Dendritic cell treated with granulocyte-macrophage colony-stimulating factor and Interleukin-4, amounts not matched to agents 40 ng/mL and 50 ng/mL, for 4 days (primary cell): ENCODE data around the gene KIAA0319L.

ENCODE experiments used
- H3K27ac Mint-ChIP-seq: one replicate; pipeline ENCODE4 v1.8.0; 2022; ENCODE audit warnings: mild to moderate bottlenecking, mixed read lengths
- H3K27me3 Mint-ChIP-seq: one replicate; pipeline ENCODE4 v1.8.0; 2022; ENCODE audit warnings: mild to moderate bottlenecking, mixed read lengths
- H3K36me3 Mint-ChIP-seq: one replicate; pipeline ENCODE4 v1.8.0; 2022; ENCODE audit warnings: low read depth, mixed read lengths
- H3K4me1 Mint-ChIP-seq: one replicate; pipeline ENCODE4 v1.8.0; 2022; ENCODE audit warnings: low read depth, mixed read lengths
- H3K4me3 Mint-ChIP-seq: one replicate; pipeline ENCODE4 v1.8.0; 2022; ENCODE audit warnings: mild to moderate bottlenecking, moderate library complexity, mixed read lengths
- H3K9me3 Mint-ChIP-seq: one replicate; pipeline ENCODE4 v1.8.0; 2022; ENCODE audit warnings: mixed read lengths
- intact Hi-C: fragments of 100-400 bp; cut with micrococcal nuclease; formaldehyde crosslinking; loops from one replicate; pipeline ENCODE4 v1.15.0; 2022

The KIAA0319L gene

DNA sequence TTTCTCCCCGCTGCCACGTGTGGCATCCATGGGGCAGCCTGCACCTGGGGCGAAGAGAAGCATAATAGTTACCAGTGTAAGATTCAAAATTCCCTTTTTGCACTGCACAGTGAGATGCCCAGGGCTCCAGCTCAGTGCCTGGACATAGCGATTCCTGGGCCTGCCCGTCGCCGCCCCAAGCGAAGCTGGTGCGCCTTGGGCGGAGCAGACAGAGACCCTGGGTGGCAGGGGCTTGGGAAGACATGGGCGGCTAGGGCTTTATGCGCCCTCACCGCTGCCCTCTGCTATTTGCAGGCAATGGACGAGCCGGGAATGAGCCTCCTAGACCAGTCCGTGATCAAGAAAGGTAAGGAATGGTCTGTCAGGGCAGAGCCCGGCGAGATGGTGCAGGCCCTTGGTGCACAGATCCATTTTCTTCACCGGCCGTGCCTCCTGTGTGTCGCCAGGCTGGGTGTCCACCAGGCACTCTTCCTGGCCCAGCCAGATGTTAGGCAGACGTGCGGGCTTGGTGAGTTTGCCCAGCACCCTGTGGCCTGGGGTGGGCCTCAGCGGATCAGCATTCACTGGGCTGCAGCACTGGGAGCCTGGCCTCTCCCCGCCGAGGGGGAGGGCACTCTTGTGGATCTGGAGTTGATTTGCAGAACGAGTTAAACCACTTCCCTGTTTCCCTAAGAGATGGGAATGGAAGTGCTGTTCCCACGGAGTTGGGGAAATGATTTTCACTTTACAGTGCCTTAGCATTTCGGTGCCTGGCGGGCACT is 17.6 kb upstream of the KIAA0319L start:
- no peaks in the 10 kb centered on the region for H3K9me3 Mint-ChIP-seq
- intact Hi-C loops: no loop called here
- no peak overlapping the region for H3K4me3 Mint-ChIP-seq
- peaks cover 40% of the 10 kb centered on the region for H3K4me1 Mint-ChIP-seq
- no peaks in the 10 kb centered on the region for H3K36me3 Mint-ChIP-seq
- H3K27ac Mint-ChIP-seq: peak overlapping the region; percentile 10
- peaks cover 45% of the 10 kb centered on the region for H3K27me3 Mint-ChIP-seq

DNA sequence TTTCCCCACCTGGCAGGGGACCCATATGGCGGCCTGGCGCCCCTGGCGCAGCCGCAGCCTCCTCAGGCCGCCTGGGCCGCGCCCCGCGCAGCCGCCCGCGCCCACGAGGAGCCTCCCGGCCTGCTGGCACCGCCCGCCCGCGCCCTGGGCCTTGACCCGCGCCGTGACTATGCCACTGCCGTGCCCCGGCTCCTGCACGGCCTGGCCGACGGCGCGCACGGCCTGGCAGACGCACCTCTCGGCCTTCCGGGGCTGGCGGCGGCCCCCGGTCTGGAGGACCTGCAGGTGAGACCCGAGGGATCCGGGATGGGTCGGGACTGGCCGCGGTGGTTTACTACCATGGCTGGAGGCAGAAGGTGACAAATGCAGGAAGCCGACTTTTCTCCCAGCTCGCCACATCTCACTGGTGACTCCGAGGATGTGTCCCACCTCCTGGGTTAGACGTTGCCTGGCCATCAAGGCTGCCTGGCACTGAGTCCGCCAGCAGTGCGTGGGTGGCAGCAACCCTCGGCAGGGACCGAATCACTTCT is 17.0 kb upstream of the KIAA0319L start:
- Mint-ChIP-seq H3K36me3 (no peaks in the 10 kb centered on the region), H3K27me3 (peaks cover 45% of the 10 kb centered on the region), H3K4me3 (no peak overlapping the region), H3K4me1 (peaks cover 43% of the 10 kb centered on the region), H3K27ac (no peak overlapping the region), H3K9me3 (no peaks in the 10 kb centered on the region)
- intact Hi-C loops: no loop called here

DNA sequence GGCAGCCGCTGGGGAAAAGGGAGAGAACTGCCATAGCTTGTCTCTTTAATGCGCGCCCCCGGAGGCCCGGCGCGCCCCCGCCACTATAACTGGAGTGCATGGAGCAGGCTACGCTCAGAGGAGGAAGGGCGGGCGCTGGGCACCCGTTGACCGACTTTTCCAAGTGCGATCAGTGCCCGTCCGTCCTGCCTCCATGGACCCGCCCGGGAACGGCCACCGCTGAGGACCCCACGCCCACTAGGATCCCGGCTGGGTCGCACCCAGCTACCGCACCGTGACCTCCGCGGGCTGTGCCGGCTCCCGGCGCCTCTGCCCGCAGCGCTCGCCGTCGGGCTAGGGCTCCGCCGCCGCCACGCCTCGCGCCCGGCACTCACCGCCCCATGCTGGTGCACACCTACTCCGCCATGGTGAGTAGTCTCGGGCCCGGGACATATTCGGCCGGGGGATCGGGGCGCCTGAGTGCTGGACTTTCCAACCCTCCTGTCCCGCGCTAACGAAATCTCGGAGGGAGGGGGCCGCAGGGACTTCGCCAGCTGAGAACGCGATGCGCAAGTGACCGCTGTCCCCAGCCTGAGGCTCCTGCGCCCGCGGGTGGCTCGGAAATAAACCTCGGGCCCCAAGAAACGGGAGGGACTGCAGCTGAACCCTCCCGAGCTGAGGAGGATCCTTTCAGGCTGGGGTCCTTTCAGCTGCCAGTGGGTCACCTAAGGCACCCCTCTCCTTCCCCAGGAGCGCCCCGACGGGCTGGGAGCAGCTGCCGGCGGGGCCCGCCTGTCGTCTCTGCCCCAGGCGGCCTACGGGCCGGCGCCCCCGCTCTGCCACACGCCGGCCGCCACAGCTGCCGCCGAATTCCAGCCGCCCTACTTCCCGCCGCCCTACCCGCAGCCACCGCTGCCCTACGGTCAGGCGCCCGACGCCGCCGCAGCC is 16.3 kb upstream of the KIAA0319L start, which contains the start of gene TFAP2E:
TFAP2E (plus strand) TSS at position 117 of the 927 bp plus-strand sequence; CDS start at position 381, 264 bp downstream.
- H3K27me3 Mint-ChIP-seq: peaks cover 45% of the 10 kb centered on the region
- H3K9me3 Mint-ChIP-seq: no peaks in the 10 kb centered on the region
- H3K36me3 Mint-ChIP-seq: no peaks in the 10 kb centered on the region
- peaks cover 48% of the 10 kb centered on the region for H3K4me1 Mint-ChIP-seq
- intact Hi-C loops: no loop called here
- H3K4me3 Mint-ChIP-seq: peak within 1 kb of the TSS; percentile 70
- H3K27ac Mint-ChIP-seq: no peak within 1 kb of the TSS

DNA sequence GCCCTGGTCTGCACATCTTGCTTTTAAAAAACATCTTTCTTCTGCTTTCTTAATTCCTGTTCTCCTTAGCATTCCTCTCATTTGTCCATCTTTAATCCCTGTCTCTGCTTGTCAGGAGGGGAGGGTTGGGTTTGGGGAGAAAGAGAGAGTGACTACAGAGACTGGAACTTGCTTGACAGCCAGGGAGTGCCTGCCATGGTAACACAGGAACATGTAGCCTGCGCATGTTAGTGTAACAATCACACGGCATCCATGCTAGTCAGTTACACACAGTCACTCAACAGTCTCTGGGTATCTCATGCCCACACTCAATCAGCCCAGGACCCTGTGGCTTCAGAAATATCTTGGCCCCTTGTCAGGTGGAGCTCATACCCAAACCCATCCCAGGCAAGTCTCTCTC is 15.1 kb upstream of the KIAA0319L start:
- Mint-ChIP-seq H3K4me3 (no peak overlapping the region), H3K27ac (no peak overlapping the region)
- intact Hi-C loops: no loop called here

DNA sequence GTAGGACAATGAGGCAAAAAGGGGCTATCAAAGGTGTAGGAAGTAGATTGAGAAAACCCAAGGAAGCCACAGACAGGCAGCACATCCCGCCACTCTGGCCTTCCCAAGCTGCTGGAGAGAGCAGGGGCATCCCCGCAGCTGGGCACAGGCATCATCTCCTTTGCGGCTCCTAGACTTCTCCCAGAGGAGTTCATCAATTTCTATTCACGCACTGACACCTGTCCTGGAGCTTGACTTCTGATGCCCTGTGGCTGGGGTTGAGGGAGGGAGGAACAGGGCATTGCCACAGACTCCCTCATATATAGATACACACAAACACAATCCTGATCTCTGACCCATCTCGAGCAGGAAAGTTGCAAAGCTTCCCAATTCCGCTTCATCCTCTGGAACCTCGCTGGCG is 14.1 kb upstream of the KIAA0319L start:
- Mint-ChIP-seq H3K36me3 (peaks cover 10% of the 10 kb centered on the region), H3K4me3 (no peak overlapping the region), H3K27me3 (peaks cover 34% of the 10 kb centered on the region), H3K9me3 (no peaks in the 10 kb centered on the region), H3K27ac (no peak overlapping the region), H3K4me1 (peaks cover 30% of the 10 kb centered on the region)
- intact Hi-C loops: no loop called here

More for the DNA sequence above, 15.1 kb upstream of the KIAA0319L start:
- no peaks in the 10 kb centered on the region for H3K9me3 Mint-ChIP-seq
- H3K36me3 Mint-ChIP-seq: peaks cover under 1% of the 10 kb centered on the region
- peaks cover 37% of the 10 kb centered on the region for H3K4me1 Mint-ChIP-seq
- H3K27me3 Mint-ChIP-seq: peaks cover 39% of the 10 kb centered on the region

DNA sequence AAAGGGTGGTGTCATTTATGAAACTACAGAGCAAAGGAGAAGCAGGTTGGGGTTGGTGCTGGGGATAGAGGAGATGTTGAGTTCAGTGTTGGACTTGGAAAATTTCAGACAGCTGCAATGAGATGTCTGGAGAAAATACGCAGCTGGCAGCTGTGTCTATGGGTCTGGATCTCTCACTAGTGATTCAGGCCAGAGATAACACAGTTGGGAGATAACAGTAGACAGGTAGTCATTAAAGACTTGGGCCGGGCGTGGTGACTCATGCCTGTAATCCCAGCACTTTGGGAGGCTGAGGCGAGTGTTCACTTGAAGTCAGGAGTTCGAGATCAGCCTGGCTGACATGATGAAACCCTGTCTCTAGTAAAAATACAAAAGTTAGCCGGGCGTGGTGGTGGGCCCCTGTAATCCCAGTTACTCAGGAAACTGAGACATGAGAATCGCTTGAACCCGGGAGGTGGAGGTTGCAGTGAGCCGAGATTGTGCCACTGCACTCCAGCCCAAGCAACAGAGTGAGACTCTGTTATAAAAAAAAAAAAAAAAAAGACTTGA is 13.5 kb upstream of the KIAA0319L start:
- no peak overlapping the region for H3K27ac Mint-ChIP-seq
- H3K4me3 Mint-ChIP-seq: no peak overlapping the region
- intact Hi-C loops: no loop called here
- peaks cover 10% of the 10 kb centered on the region for H3K36me3 Mint-ChIP-seq
- H3K9me3 Mint-ChIP-seq: no peaks in the 10 kb centered on the region
- H3K4me1 Mint-ChIP-seq: peaks cover 24% of the 10 kb centered on the region
- peaks cover 33% of the 10 kb centered on the region for H3K27me3 Mint-ChIP-seq

DNA sequence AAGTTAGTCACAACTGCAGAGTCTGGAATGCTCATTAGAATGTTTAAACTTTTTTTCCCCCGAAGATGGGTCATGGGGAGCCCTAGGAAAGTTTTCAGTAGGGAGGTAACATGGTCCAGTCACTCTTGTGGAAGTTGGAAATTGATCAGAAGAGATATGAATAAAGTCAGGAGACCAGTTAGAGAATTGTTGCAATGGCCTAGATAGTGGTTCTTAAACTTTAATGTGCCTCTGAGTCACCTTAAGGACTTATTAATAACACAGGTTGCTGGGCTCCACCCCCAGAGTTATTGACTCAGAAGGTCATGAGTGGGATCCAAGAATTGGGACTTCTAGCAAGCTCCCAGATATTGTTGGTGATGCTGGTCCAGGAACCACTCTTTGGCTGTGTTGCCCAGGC is 12.7 kb upstream of the KIAA0319L start:
- peaks cover 10% of the 10 kb centered on the region for H3K36me3 Mint-ChIP-seq
- intact Hi-C loops: loop anchor here (1.0 to 2.0 kb wide), 2 partner anchors 157 to 203 kb away; no protein-coding TSS in a partner anchor
- H3K27me3 Mint-ChIP-seq: peaks cover 33% of the 10 kb centered on the region
- H3K27ac Mint-ChIP-seq: no peak overlapping the region
- no peak overlapping the region for H3K4me3 Mint-ChIP-seq
- no peaks in the 10 kb centered on the region for H3K9me3 Mint-ChIP-seq
- peaks cover 17% of the 10 kb centered on the region for H3K4me1 Mint-ChIP-seq

DNA sequence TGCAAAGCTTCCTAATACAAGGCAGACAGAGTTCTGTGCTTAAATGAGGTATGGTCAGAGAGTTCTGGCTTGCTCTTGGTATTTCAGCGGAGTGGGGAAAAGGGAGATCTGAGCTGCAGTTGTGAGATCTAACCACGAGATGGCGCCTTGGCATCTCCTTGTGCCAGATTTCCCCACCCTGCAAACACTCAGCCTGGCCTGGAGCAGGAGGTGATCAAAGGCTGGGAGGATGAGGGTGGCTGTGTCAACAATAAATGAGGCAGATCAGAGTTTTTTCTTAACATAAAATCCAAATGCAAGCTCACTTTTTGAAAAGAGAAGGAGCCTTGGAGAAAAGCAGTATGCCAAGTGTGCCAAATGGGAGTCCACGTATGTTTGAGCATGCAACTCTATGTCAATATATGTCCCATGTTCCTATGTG is 11.8 kb upstream of the KIAA0319L start:
- H3K9me3 Mint-ChIP-seq: no peaks in the 10 kb centered on the region
- intact Hi-C loops: loop anchor here (1.0 to 2.0 kb wide), 2 partner anchors 158 to 204 kb away; no protein-coding TSS in a partner anchor
- no peak overlapping the region for H3K27ac Mint-ChIP-seq
- peaks cover 18% of the 10 kb centered on the region for H3K4me1 Mint-ChIP-seq
- peaks cover 16% of the 10 kb centered on the region for H3K36me3 Mint-ChIP-seq
- peaks cover 29% of the 10 kb centered on the region for H3K27me3 Mint-ChIP-seq
- no peak overlapping the region for H3K4me3 Mint-ChIP-seq

DNA sequence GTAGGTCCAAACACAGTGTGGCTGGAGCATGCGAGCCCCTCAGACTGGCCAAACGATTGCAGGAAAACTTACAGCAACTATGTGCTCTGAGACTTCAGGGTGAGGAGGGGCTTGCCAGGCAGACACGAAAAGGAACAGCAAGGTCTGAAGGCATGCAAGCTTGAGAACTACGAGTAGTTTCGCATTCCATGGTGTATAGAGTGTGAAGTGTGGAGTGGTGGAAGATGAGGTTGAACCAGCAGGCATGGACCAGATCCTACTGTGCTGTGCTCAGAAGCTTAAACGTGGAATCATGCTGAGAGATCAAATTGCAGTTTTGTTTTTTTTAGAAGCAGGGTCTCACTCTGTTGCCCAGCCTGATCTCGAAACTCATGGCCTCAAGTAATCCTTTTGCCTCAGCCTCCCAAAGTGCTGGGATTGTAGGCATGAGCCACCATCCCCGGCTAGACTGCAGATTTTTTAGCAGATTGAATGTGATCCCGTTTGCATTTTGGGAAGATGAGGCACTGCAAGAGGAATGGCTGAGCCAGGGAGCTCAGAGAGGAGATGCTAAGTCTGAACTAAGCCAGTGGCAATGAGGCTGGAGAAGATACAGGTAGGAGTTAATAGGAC is 10.8 kb upstream of the KIAA0319L start:
- intact Hi-C loops: loop anchor here (2.0 kb wide), 1 partner anchor 205 kb away; no protein-coding TSS in a partner anchor
- H3K4me1 Mint-ChIP-seq: peaks cover 18% of the 10 kb centered on the region
- no peak overlapping the region for H3K4me3 Mint-ChIP-seq
- H3K27ac Mint-ChIP-seq: no peak overlapping the region
- H3K9me3 Mint-ChIP-seq: no peaks in the 10 kb centered on the region
- H3K27me3 Mint-ChIP-seq: peaks cover 20% of the 10 kb centered on the region
- peaks cover 20% of the 10 kb centered on the region for H3K36me3 Mint-ChIP-seq

DNA sequence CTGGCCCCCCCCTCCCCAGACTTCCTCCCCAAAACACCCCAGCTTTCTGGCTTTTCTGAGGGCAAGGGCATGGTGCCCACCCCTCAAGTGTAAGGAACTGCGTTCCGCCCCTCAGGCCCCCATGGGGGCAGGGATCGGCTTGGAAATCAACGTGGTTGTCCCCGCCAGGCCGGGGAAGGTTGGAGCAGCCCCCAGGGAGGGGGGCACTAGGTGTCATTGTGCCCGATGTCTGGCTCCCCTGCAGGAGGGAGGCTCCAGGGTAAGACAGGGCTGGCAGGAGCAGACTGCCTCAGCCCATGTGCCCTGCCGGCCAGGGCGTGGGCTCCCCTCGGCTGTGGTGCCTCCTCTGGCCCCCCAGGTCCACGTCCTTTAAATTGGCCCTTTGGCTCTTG is 8.5 kb upstream of the KIAA0319L start:
- Mint-ChIP-seq H3K27me3 (no peaks in the 10 kb centered on the region), H3K27ac (no peak overlapping the region), H3K36me3 (peaks cover 42% of the 10 kb centered on the region), H3K9me3 (no peaks in the 10 kb centered on the region), H3K4me3 (no peak overlapping the region), H3K4me1 (peaks cover 29% of the 10 kb centered on the region)
- intact Hi-C loops: loop anchor here (2.0 kb wide), 1 partner anchor 115 kb away; no protein-coding TSS in a partner anchor

DNA sequence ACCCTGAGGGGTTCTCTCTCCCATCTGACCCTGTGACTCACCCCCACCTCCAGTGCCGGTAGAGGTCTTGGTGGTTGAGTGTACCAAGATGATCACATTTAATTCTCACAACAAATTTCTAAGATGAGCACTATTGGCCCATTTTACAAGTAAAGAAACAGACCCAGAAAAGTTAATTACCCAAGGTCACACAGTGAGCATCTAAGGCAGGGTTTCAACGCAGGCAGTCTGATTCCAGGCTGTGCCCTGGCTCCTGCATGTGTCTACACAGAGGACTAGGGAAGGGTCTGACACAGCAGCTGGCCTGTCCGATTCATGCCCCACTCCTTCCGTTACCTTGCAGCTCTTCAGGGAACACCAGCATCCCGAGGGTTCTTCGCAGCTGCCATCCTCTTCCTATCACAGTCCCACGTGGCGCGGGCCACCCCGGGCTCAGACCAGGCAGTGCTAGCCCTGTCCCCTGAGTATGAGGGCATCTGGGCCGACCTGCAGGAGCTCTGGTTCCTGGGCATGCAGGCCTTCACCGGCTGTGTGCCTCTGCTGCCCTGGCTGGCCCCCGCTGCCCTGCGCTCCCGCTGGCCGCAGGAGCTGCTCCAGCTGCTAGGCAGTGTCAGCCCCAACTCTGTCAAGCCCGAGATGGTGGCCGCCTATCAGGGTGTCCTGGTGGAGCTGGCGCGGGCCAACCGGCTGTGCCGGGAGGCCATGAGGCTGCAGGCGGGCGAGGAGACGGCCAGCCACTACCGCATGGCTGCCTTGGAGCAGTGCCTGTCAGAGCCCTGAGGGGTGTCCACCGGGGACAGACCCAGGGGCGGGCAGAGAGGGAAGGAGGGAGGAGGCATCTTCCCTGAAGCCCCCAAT is 7.9 kb upstream of the KIAA0319L start:
- Mint-ChIP-seq H3K27me3 (no peaks in the 10 kb centered on the region), H3K27ac (no peak overlapping the region), H3K4me1 (peaks cover 35% of the 10 kb centered on the region), H3K9me3 (no peaks in the 10 kb centered on the region), H3K4me3 (no peak overlapping the region), H3K36me3 (peaks cover 46% of the 10 kb centered on the region)
- intact Hi-C loops: loop anchor here (2.0 kb wide), 1 partner anchor 114 kb away; no protein-coding TSS in a partner anchor

DNA sequence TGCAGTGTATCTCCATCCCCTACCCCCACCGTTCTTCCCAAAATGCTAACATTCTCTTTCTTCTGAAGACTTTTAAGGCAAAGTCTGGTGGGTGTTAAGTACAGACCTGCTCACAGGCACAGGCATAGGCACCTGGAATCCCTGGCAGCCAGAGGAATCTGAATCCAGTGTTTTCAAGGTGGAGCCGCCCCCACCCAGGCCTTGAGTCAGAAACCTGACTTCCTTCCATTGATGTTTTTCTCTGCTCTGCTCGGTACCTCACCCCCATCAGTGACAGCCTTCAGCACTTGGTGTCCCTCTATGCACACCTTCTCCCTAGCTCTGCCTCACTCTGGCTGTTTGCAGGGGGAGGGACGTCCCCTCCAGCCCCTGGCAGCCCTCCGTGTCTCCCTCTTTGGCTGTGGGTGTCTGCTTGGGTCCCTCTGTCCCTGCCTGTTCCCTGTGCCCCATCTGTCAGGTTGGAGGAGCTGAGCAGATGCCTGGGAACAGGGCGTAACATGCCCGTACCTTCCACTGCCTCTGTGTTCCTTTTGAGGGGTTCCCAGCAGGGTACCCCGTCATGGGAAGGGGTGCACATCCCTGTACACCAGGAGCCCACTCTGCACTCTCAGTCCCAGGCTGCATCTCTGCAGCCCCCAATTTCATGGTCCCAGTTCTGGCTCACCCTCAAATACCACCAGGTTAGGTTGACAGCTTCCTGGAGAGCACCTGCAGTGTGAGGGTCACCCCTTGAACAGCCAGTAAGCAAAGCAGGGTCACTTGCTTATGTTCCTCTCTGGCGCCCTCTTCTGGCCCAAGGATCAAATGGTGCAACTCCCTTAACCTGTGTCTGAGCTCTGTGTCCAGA is 7.1 kb upstream of the KIAA0319L start:
- Mint-ChIP-seq H3K27me3 (no peaks in the 10 kb centered on the region), H3K9me3 (no peaks in the 10 kb centered on the region), H3K4me1 (peaks cover 40% of the 10 kb centered on the region), H3K4me3 (no peak overlapping the region), H3K36me3 (peaks cover 46% of the 10 kb centered on the region), H3K27ac (no peak overlapping the region)
- intact Hi-C loops: loop anchor here (2.0 kb wide), 1 partner anchor 113 kb away; no protein-coding TSS in a partner anchor
